ENCODE results near the gene TUBA4A.
"Not testable (repeated sequence)": the region's sequence is repeated elsewhere in the genome, so short reads cannot be mapped to it uniquely, and the experiment has no call there.

Gene TUBA4A

DNA sequence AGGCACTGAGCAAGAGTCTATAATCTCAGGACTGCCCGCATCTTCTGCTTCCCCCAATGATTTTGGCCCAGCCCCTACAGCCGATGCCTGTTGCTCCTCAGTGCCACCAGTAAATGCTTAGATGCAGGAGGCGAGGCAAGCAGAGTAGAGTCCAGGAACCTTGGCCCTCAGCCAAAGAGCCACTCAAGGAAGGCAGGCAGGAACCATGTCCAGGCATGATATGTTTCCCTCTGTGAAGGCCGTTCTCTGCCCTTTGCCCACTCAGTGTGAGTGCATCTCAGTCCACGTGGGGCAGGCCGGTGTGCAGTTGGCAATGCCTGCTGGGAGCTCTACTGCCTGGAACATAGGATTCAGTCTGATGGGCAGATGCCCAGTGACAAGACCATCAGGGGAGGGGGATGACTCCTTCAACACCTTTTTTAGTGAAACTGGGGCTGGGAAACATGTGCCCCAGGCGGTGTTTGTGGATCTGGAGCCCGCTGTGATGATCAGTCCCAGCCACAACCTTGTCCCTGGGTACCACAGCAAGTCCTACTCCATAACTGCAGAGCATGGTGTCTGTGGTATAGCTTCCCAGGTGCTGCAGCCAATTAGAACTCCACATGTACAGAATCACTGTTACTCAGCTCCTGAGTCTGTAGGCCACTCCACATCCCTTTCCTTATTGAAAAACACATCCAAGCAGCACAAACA is 15.8 kb upstream of the TUBA4A start:
- TF ChIP-seq, protein P1, sequence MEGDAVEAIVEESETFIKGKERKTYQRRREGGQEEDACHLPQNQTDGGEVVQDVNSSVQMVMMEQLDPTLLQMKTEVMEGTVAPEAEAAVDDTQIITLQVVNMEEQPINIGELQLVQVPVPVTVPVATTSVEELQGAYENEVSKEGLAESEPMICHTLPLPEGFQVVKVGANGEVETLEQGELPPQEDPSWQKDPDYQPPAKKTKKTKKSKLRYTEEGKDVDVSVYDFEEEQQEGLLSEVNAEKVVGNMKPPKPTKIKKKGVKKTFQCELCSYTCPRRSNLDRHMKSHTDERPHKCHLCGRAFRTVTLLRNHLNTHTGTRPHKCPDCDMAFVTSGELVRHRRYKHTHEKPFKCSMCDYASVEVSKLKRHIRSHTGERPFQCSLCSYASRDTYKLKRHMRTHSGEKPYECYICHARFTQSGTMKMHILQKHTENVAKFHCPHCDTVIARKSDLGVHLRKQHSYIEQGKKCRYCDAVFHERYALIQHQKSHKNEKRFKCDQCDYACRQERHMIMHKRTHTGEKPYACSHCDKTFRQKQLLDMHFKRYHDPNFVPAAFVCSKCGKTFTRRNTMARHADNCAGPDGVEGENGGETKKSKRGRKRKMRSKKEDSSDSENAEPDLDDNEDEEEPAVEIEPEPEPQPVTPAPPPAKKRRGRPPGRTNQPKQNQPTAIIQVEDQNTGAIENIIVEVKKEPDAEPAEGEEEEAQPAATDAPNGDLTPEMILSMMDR (IDR thresholded peaks at IDR 0.05): no peak
- no peak overlapping the region for H3K4me3 ChIP-seq (ENCODE audit: low read depth in 1 of 2, low read length in 1 of 2)
- peaks cover 41% of the 10 kb centered on the region for H3K27me3 ChIP-seq
- H3K36me3 ChIP-seq: no peaks in the 10 kb centered on the region
- H3K9me3 ChIP-seq: no peaks in the 10 kb centered on the region
- H3K27ac ChIP-seq: no peak overlapping the region
- no peaks in the 10 kb centered on the region for H3K4me1 ChIP-seq (ENCODE audit: control insufficient read depth in 1 of 2, insufficient read depth in 1 of 2, low read depth in 1 of 2, low read length in 1 of 2)

DNA sequence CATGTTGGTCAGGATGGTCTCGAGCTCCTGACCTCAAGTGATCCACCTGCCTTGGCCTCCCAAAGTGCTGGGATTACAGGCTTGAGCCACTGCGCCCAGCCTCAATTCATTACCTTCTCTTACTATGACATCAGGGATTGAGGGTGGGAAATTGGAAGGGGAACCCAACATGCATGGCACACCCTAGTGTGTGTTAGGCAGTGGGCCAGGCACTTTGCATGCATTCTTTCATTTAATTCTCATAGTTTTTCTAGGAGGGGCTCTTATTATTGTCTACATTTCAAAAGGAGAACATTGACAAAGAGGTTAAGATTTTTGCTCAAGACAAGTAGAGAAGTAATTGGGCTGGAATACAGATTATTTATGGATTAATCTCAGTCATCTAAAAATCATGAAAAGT is 14.6 kb upstream of the TUBA4A start:
- Histone ChIP-seq H3K36me3 (no peaks in the 10 kb centered on the region), H3K27me3 (peaks cover 29% of the 10 kb centered on the region), H3K4me3 (ENCODE audit: low read depth in 1 of 2, low read length in 1 of 2) (no peak overlapping the region), H3K9me3 (no peaks in the 10 kb centered on the region), H3K4me1 (ENCODE audit: control insufficient read depth in 1 of 2, insufficient read depth in 1 of 2, low read depth in 1 of 2, low read length in 1 of 2) (peaks cover 8 to 9% of the 10 kb centered on the region in 2 experiments), H3K27ac (no peak overlapping the region)
- TF ChIP-seq, protein P1 (IDR thresholded peaks at IDR 0.05): no peak

DNA sequence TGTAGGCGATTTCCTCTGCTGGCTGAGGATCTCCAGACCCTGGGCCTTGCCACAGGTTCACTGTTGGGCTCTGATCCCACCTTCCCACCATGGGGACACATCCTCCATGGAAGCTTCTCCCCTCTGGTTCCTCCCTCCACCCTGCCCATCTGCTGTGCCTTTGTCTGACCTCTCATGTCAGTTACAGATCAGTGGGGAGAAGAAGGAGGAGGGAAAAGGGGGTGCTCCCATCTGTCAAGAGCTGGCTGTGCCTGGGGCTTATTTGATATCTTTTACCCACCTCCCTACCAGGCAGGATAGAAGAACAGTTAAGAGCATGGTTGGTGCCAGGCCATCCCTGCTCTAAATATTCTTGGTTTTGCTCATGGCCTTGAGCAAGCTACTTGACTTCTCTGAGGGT is 13.2 kb upstream of the TUBA4A start:
- H3K27ac ChIP-seq: no peak overlapping the region
- TF ChIP-seq, protein P1 (IDR thresholded peaks at IDR 0.05): no peak

DNA sequence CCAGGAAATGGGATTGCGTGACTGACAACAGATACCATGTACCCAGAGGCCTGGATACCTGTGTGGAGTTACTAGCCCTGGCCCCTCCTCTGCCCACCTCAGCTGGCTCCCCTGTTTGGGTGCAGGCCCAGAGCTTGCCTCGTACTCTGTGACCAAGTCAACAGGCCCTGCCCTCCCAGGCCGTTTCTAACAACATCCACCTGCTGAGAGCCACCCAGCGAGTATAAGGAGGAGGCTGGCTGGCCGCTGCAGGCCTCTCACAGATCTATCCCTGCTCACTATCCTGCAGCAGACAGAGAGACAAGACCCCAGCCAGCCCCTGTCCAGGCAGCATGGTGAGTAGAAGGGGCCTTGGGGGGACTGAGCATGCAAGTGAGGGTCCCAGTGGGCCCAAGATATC is 12.5 kb upstream of the TUBA4A start:
- H3K27me3 ChIP-seq: peaks cover 26% of the 10 kb centered on the region
- no peaks in the 10 kb centered on the region for H3K36me3 ChIP-seq
- H3K4me1 ChIP-seq (ENCODE audit: control insufficient read depth in 1 of 2, insufficient read depth in 1 of 2, low read depth in 1 of 2, low read length in 1 of 2): peaks cover 10 to 12% of the 10 kb centered on the region in 2 experiments
- TF ChIP-seq, protein P1 (IDR thresholded peaks at IDR 0.05): no peak
- no peak overlapping the region for H3K27ac ChIP-seq
- H3K9me3 ChIP-seq: no peaks in the 10 kb centered on the region
- H3K4me3 ChIP-seq (ENCODE audit: low read depth in 1 of 2, low read length in 1 of 2): no peak overlapping the region

More for the DNA sequence above, 13.2 kb upstream of the TUBA4A start:
- H3K27me3 ChIP-seq: peaks cover 24% of the 10 kb centered on the region
- H3K9me3 ChIP-seq: no peaks in the 10 kb centered on the region
- H3K4me3 ChIP-seq (ENCODE audit: low read depth in 1 of 2, low read length in 1 of 2): no peak overlapping the region
- H3K36me3 ChIP-seq: no peaks in the 10 kb centered on the region
- peaks cover 10 to 12% of the 10 kb centered on the region in 2 experiments for H3K4me1 ChIP-seq (ENCODE audit: control insufficient read depth in 1 of 2, insufficient read depth in 1 of 2, low read depth in 1 of 2, low read length in 1 of 2)

DNA sequence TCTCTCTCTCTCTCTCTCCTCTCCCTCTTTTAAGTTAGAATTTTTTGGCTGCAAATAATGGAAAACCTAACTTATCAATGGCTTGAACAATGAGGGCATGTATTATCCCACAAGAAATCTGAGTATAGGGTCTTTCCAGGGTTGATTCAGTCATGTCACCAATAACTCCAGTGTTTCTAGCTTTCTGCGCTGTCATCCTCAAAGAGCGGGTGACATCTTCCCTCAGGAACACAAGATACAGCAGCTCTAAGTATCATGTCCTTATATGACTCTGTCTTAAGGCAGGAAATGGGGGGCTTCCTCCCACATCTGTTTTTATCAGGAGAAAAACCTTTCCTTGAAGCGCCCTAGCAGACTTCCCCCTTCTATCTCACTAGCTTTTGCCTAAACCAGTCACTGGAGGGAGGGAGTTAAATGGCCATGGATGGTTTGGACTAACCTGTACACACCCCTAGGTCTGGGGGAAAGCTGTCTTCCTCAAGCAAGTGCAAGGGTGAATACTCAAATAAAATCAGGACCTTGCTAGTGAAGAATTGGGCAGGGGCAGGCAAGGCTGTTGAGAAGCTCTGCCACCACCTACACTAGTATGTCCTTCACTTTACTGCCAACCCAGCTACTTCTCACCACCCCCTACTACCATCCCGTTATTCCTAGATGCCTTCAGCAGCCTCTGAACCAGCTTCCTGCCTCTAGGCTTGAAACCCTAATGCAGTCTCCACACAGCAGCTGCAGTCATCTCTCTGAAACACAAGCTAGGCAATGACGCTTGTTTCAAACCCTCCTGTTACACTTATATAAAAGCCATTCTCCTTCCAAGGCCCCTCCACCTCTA is 7.5 kb upstream of the TUBA4A start:
- H3K27ac ChIP-seq: no peak overlapping the region
- no peaks in the 10 kb centered on the region for H3K9me3 ChIP-seq
- H3K4me3 ChIP-seq (ENCODE audit: low read depth in 1 of 2, low read length in 1 of 2): no peak overlapping the region
- peaks cover 18 to 20% of the 10 kb centered on the region in 2 experiments for H3K4me1 ChIP-seq (ENCODE audit: control insufficient read depth in 1 of 2, insufficient read depth in 1 of 2, low read depth in 1 of 2, low read length in 1 of 2)
- TF ChIP-seq, protein P1 (IDR thresholded peaks at IDR 0.05): no peak
- peaks cover 25% of the 10 kb centered on the region for H3K27me3 ChIP-seq
- H3K36me3 ChIP-seq: no peaks in the 10 kb centered on the region

DNA sequence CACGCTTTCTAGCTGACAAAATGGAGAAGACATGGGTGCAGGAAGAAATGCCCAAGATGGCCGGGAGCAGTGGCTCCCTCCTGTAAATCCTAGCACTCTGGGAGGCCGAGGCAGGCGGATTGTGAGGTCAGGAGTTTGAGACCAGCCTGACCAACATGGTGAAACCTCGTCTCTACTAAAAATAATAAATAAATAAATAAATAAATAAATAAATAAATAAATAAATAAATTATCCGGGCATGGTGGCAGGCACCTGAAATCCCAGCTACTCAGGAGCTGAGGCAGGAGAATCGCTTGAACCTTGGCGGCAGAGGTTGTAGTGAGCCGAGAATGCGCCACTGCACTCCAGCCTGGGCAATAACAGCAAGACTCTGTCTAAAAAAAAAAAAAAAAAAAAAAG is 5.2 kb upstream of the TUBA4A start:
- H3K4me1 ChIP-seq (ENCODE audit: control insufficient read depth in 1 of 2, insufficient read depth in 1 of 2, low read depth in 1 of 2, low read length in 1 of 2): peaks cover 33 to 35% of the 10 kb centered on the region in 2 experiments
- H3K27ac ChIP-seq; H3K4me3 ChIP-seq (ENCODE audit: low read depth in 1 of 2, low read length in 1 of 2); H3K9me3 ChIP-seq; H3K36me3 ChIP-seq: not testable (repeated sequence)
- H3K27me3 ChIP-seq: peaks cover 25% of the 10 kb centered on the region
